ENCODE measurements around the gene ZSCAN21. TPM values are rescaled to one million over a fixed set of nuclear protein-coding genes. Genes with fewer than 3 reads are reported as not detected.

The ZSCAN21 gene
- total and polyA plus RNA-seq, 4 donors, result 7.0 to 10.7 (median 9.1) TPM

DNA sequence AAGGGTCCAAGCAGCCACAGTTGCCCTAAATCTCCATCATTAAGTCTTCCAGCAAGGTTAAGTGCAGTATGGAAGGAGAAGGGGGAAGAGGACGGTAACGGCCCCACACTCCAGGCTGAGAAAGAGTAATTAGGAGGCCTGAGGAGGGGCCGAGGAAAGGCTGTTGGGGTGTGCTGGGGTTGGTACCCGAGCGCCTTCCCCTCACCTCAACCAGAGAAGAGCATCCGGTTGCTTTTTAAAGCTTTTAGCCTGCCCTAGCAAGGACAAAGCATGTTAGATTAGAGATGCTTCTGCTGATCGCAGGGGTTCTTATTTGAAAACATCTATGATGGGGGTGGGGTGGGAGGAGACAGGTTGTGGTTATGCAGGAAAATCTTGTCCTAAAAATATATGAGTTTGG is 9.0 kb upstream of the ZSCAN21 start:
- H3K9me3 ChIP-seq (ENCODE audit: control insufficient read depth, low read length), result no peaks in the 10 kb centered on the region
- DNase-seq, result no peak
- 69 to 71% methylated on average over 7 of the region's 7 CpGs for WGBS, 2 donors
- no peak overlapping the region for H3K27ac ChIP-seq (ENCODE audit: low read depth in 1 of 2, low read length in 2 of 2)
- no peak for ATAC-seq (ENCODE audit: low FRiP score)
- H3K4me3 ChIP-seq (ENCODE audit: low read length in 2 of 2), result no peak overlapping the region
- H3K27me3 ChIP-seq (ENCODE audit: control insufficient read depth in 1 of 2, insufficient read depth in 2 of 2, low read length in 1 of 2), result no peaks in the 10 kb centered on the region
- intact Hi-C loops (cut with DNase I), result no loop called here
- H3K36me3 ChIP-seq (ENCODE audit: control insufficient read depth in 1 of 2, insufficient read depth in 2 of 2, low read length in 1 of 2), result peaks cover 0 to 5% of the 10 kb centered on the region in 2 donors
- H3K4me1 ChIP-seq (ENCODE audit: control insufficient read depth in 1 of 2, insufficient read depth in 2 of 2, low read length in 2 of 2), result no peaks in the 10 kb centered on the region

DNA sequence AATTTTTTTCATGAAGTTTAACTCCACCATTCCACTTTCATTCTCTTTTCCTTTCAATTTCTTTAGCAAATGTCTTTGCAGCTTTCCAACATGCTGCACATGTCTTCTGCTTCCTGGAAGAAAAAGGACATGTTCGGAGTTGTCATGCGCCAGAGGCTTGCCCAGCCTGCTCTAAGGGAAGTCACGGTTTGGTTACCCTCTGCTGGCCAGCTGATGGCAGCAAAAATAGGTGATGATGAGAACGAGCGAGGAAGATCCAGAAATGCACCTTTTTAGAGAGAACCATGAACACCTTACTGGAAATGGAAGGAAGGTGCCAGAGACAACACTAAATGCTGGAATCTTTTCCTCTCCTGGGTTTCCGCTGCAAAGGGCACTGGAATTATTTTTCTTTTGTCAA is 4.9 kb upstream of the ZSCAN21 start:
- Histone ChIP-seq H3K4me3 (ENCODE audit: low read length in 2 of 2) (no peak overlapping the region), H3K27ac (ENCODE audit: low read depth in 1 of 2, low read length in 2 of 2) (no peak overlapping the region), H3K36me3 (ENCODE audit: control insufficient read depth in 1 of 2, insufficient read depth in 2 of 2, low read length in 1 of 2) (no peaks in the 10 kb centered on the region), H3K9me3 (ENCODE audit: control insufficient read depth, low read length) (no peaks in the 10 kb centered on the region), H3K4me1 (ENCODE audit: control insufficient read depth in 1 of 2, insufficient read depth in 2 of 2, low read length in 2 of 2) (no peaks in the 10 kb centered on the region), H3K27me3 (ENCODE audit: control insufficient read depth in 1 of 2, insufficient read depth in 2 of 2, low read length in 1 of 2) (no peaks in the 10 kb centered on the region)
- ATAC-seq (ENCODE audit: low FRiP score), result no peak
- intact Hi-C loops (cut with DNase I), result loop anchor here in 1 of 2 donors (5.0 kb wide), 1 partner anchor 43 kb away; the partner anchor contains the start of gene COPS6
- DNase-seq, result no peak
- 70 to 73% methylated on average over 6 of the region's 6 CpGs for WGBS, 2 donors

DNA sequence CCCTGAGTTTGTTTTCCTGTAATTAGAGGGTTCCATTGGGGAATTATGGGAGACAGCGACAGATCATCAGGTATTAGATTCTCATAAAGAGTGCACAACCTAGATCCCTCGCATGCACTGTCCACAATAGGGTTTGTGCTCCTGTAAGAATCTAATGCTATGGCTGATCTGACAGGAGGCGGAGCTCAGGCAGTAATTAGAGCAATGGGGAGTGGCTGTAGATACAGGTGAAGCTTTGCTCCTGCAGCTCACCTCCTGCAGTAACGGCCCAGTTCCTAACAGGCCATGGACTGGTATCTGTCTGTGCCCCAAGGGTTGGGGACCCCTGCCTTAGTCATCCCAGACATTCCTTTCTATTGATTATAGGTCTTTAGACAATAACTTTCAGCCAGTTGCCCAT is 894 bp upstream of the ZSCAN21 start:
- ATAC-seq (ENCODE audit: low FRiP score) (no peak), DNase-seq (no peak)
- 94 to 96% methylated on average over 4 of the region's 4 CpGs for WGBS, 2 donors
- H3K4me1 ChIP-seq (ENCODE audit: control insufficient read depth in 1 of 2, insufficient read depth in 2 of 2, low read length in 2 of 2), result no peaks in the 10 kb centered on the region
- H3K9me3 ChIP-seq (ENCODE audit: control insufficient read depth, low read length), result no peaks in the 10 kb centered on the region
- intact Hi-C loops (cut with DNase I), result loop anchor here in 1 of 2 donors (1.0 to 5.0 kb wide), 2 partner anchors 39 to 52 kb away; partner anchors contain the start of gene COPS6
- H3K27me3 ChIP-seq (ENCODE audit: control insufficient read depth in 1 of 2, insufficient read depth in 2 of 2, low read length in 1 of 2), result no peaks in the 10 kb centered on the region
- H3K4me3 ChIP-seq (ENCODE audit: low read length in 2 of 2), result no peak overlapping the region
- H3K27ac ChIP-seq (ENCODE audit: low read depth in 1 of 2, low read length in 2 of 2), result no peak overlapping the region
- H3K36me3 ChIP-seq (ENCODE audit: control insufficient read depth in 1 of 2, insufficient read depth in 2 of 2, low read length in 1 of 2), result no peaks in the 10 kb centered on the region

DNA sequence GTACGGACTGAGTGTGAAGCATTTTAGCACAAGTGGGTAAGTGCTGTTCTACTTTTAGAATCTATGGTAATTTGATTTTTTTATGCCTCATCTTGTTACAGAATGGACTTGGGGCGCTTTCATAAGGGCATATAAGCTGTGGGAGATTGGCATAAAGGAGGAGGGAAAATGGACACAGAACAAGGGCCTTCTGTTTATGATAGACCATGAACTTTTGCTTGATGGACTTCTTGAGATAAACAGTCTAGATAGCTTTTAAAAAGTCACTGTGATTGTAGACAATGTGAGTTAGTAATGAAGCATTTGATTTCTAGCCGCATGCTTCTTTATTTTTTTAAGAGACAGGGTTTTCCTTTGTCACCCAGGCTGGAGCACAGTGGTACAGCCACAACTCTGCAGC is 2.0 kb downstream of the ZSCAN21 start:
- intact Hi-C loops (cut with DNase I), result no loop called here
- Histone ChIP-seq H3K27me3 (ENCODE audit: control insufficient read depth in 1 of 2, insufficient read depth in 2 of 2, low read length in 1 of 2) (no peaks in the 10 kb centered on the region), H3K4me3 (ENCODE audit: low read length in 2 of 2) (no peak overlapping the region), H3K4me1 (ENCODE audit: control insufficient read depth in 1 of 2, insufficient read depth in 2 of 2, low read length in 2 of 2) (no peaks in the 10 kb centered on the region), H3K9me3 (ENCODE audit: control insufficient read depth, low read length) (no peaks in the 10 kb centered on the region), H3K27ac (ENCODE audit: low read depth in 1 of 2, low read length in 2 of 2) (no peak overlapping the region), H3K36me3 (ENCODE audit: control insufficient read depth in 1 of 2, insufficient read depth in 2 of 2, low read length in 1 of 2) (no peaks in the 10 kb centered on the region)
- DNase-seq, result no peak
- WGBS, 2 donors, result 81 to 82% methylated on average over 3 of the region's 3 CpGs
- ATAC-seq (ENCODE audit: low FRiP score), result no peak

DNA sequence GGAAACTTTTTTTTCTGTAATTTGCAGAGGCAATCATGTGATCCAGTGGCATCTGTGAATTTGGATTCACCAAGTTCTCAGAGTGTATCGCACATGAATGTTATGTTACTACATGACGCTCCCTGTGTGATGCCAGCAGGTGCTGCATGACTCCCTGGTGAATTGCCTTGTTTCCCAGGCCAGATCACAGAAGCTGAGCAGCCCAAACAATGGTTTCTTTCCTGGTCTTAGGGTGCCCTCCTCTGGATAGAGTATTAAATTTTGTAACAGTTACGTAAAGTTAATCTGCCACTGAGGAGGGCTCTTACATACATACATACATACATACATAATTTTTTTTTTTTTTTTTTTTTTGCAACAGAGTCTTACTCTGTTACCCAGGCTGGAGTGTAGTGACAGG is 3.6 kb downstream of the ZSCAN21 start:
- Histone ChIP-seq H3K36me3 (ENCODE audit: control insufficient read depth in 1 of 2, insufficient read depth in 2 of 2, low read length in 1 of 2) (peaks cover 2 to 9% of the 10 kb centered on the region in 2 donors), H3K27ac (ENCODE audit: low read depth in 1 of 2, low read length in 2 of 2) (no peak overlapping the region), H3K27me3 (ENCODE audit: control insufficient read depth in 1 of 2, insufficient read depth in 2 of 2, low read length in 1 of 2) (no peaks in the 10 kb centered on the region), H3K4me1 (ENCODE audit: control insufficient read depth in 1 of 2, insufficient read depth in 2 of 2, low read length in 2 of 2) (no peaks in the 10 kb centered on the region), H3K9me3 (ENCODE audit: control insufficient read depth, low read length) (no peaks in the 10 kb centered on the region), H3K4me3 (ENCODE audit: low read length in 2 of 2) (no peak overlapping the region)
- ATAC-seq (ENCODE audit: low FRiP score), result no peak
- intact Hi-C loops (cut with DNase I), result no loop called here
- WGBS, 2 donors, result 59 to 65% methylated on average over 3 of the region's 3 CpGs
- no peak for DNase-seq

DNA sequence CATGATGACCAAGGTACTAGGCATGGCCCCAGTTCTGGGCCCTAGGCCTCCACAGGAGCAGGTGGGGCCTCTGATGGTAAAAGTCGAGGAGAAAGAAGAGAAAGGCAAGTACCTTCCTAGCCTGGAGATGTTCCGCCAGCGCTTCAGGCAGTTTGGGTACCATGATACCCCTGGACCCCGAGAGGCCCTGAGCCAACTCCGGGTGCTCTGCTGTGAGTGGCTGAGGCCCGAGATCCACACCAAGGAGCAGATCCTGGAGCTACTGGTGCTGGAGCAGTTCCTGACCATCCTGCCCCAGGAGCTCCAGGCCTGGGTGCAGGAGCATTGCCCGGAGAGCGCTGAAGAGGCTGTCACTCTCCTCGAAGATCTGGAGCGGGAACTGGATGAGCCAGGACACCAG is 7.4 kb downstream of the ZSCAN21 start:
- Histone ChIP-seq H3K4me3 (ENCODE audit: low read length in 2 of 2) (no peak overlapping the region), H3K36me3 (ENCODE audit: control insufficient read depth in 1 of 2, insufficient read depth in 2 of 2, low read length in 1 of 2) (peaks cover 7 to 10% of the 10 kb centered on the region in 2 donors), H3K9me3 (ENCODE audit: control insufficient read depth, low read length) (no peaks in the 10 kb centered on the region), H3K4me1 (ENCODE audit: control insufficient read depth in 1 of 2, insufficient read depth in 2 of 2, low read length in 2 of 2) (no peaks in the 10 kb centered on the region), H3K27ac (ENCODE audit: low read depth in 1 of 2, low read length in 2 of 2) (no peak overlapping the region), H3K27me3 (ENCODE audit: control insufficient read depth in 1 of 2, insufficient read depth in 2 of 2, low read length in 1 of 2) (no peaks in the 10 kb centered on the region)
- WGBS, 2 donors, result 93 to 95% methylated on average over 10 of the region's 10 CpGs
- intact Hi-C loops (cut with DNase I), result no loop called here
- ATAC-seq (ENCODE audit: low FRiP score), result no peak
- DNase-seq, result no peak

DNA sequence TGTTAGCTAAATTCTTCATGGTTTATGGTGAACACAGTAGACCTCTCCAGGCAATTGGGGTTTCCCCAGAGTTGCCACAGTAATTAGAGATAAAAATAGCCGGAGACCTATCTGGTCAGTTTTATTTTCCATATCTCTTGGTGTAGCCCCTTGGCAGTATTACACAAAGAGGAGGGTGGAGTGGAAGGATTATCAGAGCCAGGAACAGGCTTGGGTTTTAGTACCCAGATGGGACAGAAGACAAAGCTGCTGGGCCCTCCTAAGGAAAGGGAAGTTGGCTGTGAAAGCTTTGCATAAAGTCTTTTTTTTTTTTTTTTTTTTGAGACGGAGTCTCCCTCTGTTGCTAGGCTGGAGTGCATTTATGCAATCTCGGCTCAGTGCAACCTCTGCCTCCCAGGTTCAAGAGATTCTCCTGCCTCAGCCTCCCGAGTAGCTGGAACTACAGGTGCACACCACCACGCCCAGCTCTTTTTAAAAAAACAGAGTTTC is 9.7 kb downstream of the ZSCAN21 start:
- Histone ChIP-seq H3K4me1 (ENCODE audit: control insufficient read depth in 1 of 2, insufficient read depth in 2 of 2, low read length in 2 of 2) (no peaks in the 10 kb centered on the region), H3K27ac (ENCODE audit: low read depth in 1 of 2, low read length in 2 of 2) (no peak overlapping the region), H3K36me3 (ENCODE audit: control insufficient read depth in 1 of 2, insufficient read depth in 2 of 2, low read length in 1 of 2) (peaks cover 7 to 16% of the 10 kb centered on the region in 2 donors), H3K9me3 (ENCODE audit: control insufficient read depth, low read length) (no peaks in the 10 kb centered on the region), H3K27me3 (ENCODE audit: control insufficient read depth in 1 of 2, insufficient read depth in 2 of 2, low read length in 1 of 2) (no peaks in the 10 kb centered on the region), H3K4me3 (ENCODE audit: low read length in 2 of 2) (no peak overlapping the region)
- intact Hi-C loops (cut with DNase I), result no loop called here
- 87 to 93% methylated on average over 5 of the region's 5 CpGs for WGBS, 2 donors
- DNase-seq, result no peak
- ATAC-seq (ENCODE audit: low FRiP score), result no peak

DNA sequence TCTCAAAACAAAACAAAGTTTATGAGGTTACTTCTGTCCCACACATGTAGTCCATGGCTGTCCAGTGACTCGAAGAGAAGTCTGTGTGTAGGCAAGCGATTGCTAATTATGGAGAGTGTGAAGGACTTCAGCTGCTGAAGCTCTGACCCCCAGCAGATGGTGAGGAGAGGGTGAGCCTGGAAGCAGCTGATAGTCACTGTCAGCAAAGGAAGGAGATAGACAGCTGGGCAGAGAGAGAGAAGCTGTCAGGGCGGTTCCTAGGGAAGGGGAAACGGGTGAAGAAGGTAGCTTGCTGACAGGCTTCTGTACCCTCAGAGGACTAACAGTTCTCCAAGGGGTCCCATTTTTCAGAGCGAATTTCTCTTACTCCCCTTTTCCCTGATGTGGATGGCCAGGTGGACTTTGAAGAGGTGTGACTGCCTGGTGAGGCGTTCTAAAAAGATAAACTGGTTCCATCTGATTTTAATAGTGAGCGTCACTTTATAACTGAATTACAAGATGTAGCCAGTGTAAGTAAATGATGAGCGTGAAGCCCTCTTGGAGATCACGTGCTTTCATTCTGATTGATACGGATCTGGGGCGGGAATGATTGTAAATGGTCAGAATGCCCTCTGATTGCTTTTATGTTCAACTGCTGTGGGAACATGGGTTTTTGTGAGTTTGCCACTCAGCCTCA is 12.1 kb downstream of the ZSCAN21 start:
- no peaks in the 10 kb centered on the region for H3K4me1 ChIP-seq (ENCODE audit: control insufficient read depth in 1 of 2, insufficient read depth in 2 of 2, low read length in 2 of 2)
- WGBS, 2 donors, result 91 to 94% methylated on average over 11 of the region's 11 CpGs
- no peak overlapping the region for H3K4me3 ChIP-seq (ENCODE audit: low read length in 2 of 2)
- DNase-seq (no peak), ATAC-seq (ENCODE audit: low FRiP score) (no peak)
- H3K27me3 ChIP-seq (ENCODE audit: control insufficient read depth in 1 of 2, insufficient read depth in 2 of 2, low read length in 1 of 2), result no peaks in the 10 kb centered on the region
- peaks cover 7 to 19% of the 10 kb centered on the region in 2 donors for H3K36me3 ChIP-seq (ENCODE audit: control insufficient read depth in 1 of 2, insufficient read depth in 2 of 2, low read length in 1 of 2)
- no peaks in the 10 kb centered on the region for H3K9me3 ChIP-seq (ENCODE audit: control insufficient read depth, low read length)
- intact Hi-C loops (cut with DNase I), result no loop called here
- H3K27ac ChIP-seq (ENCODE audit: low read depth in 1 of 2, low read length in 2 of 2), result no peak overlapping the region

DNA sequence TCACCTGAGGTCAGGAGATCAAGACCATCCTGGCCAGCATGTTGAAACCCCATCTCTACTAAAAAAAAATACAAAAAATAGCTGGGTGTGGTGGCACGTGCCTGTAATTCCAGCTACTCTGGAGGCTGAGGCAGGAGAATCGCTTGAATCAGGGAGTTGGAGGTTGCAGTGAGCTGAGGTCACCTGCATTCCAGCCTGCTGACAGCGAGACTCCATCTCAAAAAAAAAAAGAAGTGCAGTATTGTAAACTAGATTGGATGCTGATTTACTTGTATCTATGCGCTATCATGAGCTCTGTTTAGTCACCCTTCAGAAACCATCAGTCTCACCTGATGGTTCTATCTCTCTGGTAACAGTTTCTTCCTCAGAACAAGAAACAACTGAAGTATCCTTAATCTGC is 13.8 kb downstream of the ZSCAN21 start:
- Histone ChIP-seq H3K4me1 (ENCODE audit: control insufficient read depth in 1 of 2, insufficient read depth in 2 of 2, low read length in 2 of 2) (no peaks in the 10 kb centered on the region), H3K4me3 (ENCODE audit: low read length in 2 of 2) (no peak overlapping the region), H3K9me3 (ENCODE audit: control insufficient read depth, low read length) (no peaks in the 10 kb centered on the region), H3K27ac (ENCODE audit: low read depth in 1 of 2, low read length in 2 of 2) (no peak overlapping the region), H3K27me3 (ENCODE audit: control insufficient read depth in 1 of 2, insufficient read depth in 2 of 2, low read length in 1 of 2) (no peaks in the 10 kb centered on the region), H3K36me3 (ENCODE audit: control insufficient read depth in 1 of 2, insufficient read depth in 2 of 2, low read length in 1 of 2) (peaks cover 3 to 11% of the 10 kb centered on the region in 2 donors)
- DNase-seq, result no peak
- ATAC-seq (ENCODE audit: low FRiP score), result no peak
- WGBS, 2 donors, result 90 to 92% methylated on average over 4 of the region's 4 CpGs
- intact Hi-C loops (cut with DNase I), result no loop called here

Measured in aorta (tissue), 5 donors.